ENCODE results near the gene SARS1.
A peak's percentile ranks its signal among the peaks of the same experiment; 100 is the strongest.
"Not testable (repeated sequence)": the region's sequence is repeated elsewhere in the genome, so short reads cannot be mapped to it uniquely, and the experiment has no call there.

Gene SARS1

GRCh38 chr1:109206339-109206738 lies 7.4 kb upstream of the SARS1 start:
- TF ChIP-seq Cebpa-rat (IDR thresholded peaks at IDR 0.05), result no peak
- no peak overlapping the region for H3K4me2 ChIP-seq

GRCh38 chr1:109207467-109208103 lies 6.1 kb upstream of the SARS1 start:
- H3K9me3 ChIP-seq, result no peaks in the 10 kb centered on the region
- H3K27me3 ChIP-seq, result no peaks in the 10 kb centered on the region
- H3K9ac ChIP-seq, result no peak overlapping the region
- no peaks in the 10 kb centered on the region for H4K20me1 ChIP-seq
- peaks cover 44% of the 10 kb centered on the region for H3K4me1 ChIP-seq
- H3K36me3 ChIP-seq, result no peaks in the 10 kb centered on the region
- no peak overlapping the region for H3K27ac ChIP-seq
- no peak for TF ChIP-seq Cebpa-rat (IDR thresholded peaks at IDR 0.05)
- H3K4me2 ChIP-seq, result peak overlapping the region; percentile 67
- no peak overlapping the region for H3K4me3 ChIP-seq

More at GRCh38 chr1:109206339-109206738, 7.4 kb upstream of the SARS1 start:
- Histone ChIP-seq H3K9ac (no peak overlapping the region), H3K4me3 (no peak overlapping the region), H3K27ac (no peak overlapping the region), H4K20me1 (no peaks in the 10 kb centered on the region), H3K36me3 (no peaks in the 10 kb centered on the region), H3K4me1 (peaks cover 44% of the 10 kb centered on the region), H3K27me3 (no peaks in the 10 kb centered on the region), H3K9me3 (no peaks in the 10 kb centered on the region)

GRCh38 chr1:109208394-109208793 lies 5.3 kb upstream of the SARS1 start:
- no peak overlapping the region for H3K27ac ChIP-seq
- H4K20me1 ChIP-seq, result no peaks in the 10 kb centered on the region
- H3K9ac ChIP-seq, result no peak overlapping the region
- H3K4me1 ChIP-seq, result peaks cover 48% of the 10 kb centered on the region
- no peaks in the 10 kb centered on the region for H3K36me3 ChIP-seq
- no peak for TF ChIP-seq Cebpa-rat (IDR thresholded peaks at IDR 0.05)
- no peaks in the 10 kb centered on the region for H3K27me3 ChIP-seq
- no peaks in the 10 kb centered on the region for H3K9me3 ChIP-seq
- H3K4me2 ChIP-seq, result peak overlapping the region; percentile 67
- H3K4me3 ChIP-seq, result no peak overlapping the region

GRCh38 chr1:109208836-109209463 lies 4.8 kb upstream of the SARS1 start:
- Histone ChIP-seq H3K27ac (no peak overlapping the region), H3K9ac (no peak overlapping the region), H3K4me3 (no peak overlapping the region)

GRCh38 chr1:109210058-109210457 lies 3.7 kb upstream of the SARS1 start:
- H3K4me2 ChIP-seq, result peak overlapping the region; percentile 27; the same call in 1 of the 2 replicates
- H3K4me1 ChIP-seq, result peaks cover 53% of the 10 kb centered on the region
- H3K36me3 ChIP-seq, result no peaks in the 10 kb centered on the region
- H3K27ac ChIP-seq, result no peak overlapping the region
- no peak overlapping the region for H3K9ac ChIP-seq
- H4K20me1 ChIP-seq, result peaks cover 12% of the 10 kb centered on the region
- no peaks in the 10 kb centered on the region for H3K27me3 ChIP-seq
- TF ChIP-seq Cebpa-rat (IDR thresholded peaks at IDR 0.05), result no peak
- no peak overlapping the region for H3K4me3 ChIP-seq
- H3K9me3 ChIP-seq, result no peaks in the 10 kb centered on the region

More at GRCh38 chr1:109208836-109209463, 4.8 kb upstream of the SARS1 start:
- no peaks in the 10 kb centered on the region for H3K27me3 ChIP-seq
- peaks cover 50% of the 10 kb centered on the region for H3K4me1 ChIP-seq
- H3K36me3 ChIP-seq, result no peaks in the 10 kb centered on the region
- TF ChIP-seq Cebpa-rat (IDR thresholded peaks at IDR 0.05), result no peak
- peaks cover under 1% of the 10 kb centered on the region; the same call in 1 of the 2 replicates for H4K20me1 ChIP-seq
- peak overlapping the region; percentile 67 for H3K4me2 ChIP-seq
- no peaks in the 10 kb centered on the region for H3K9me3 ChIP-seq

GRCh38 chr1:109213345-109213823 lies 334 bp upstream of the SARS1 start:
- no peaks in the 10 kb centered on the region; the same call in 1 of the 2 replicates for H3K9me3 ChIP-seq
- peaks cover 52% of the 10 kb centered on the region for H3K4me1 ChIP-seq
- peak overlapping the region; percentile 78 for H3K4me2 ChIP-seq
- H3K27me3 ChIP-seq, result no peaks in the 10 kb centered on the region
- no peak for TF ChIP-seq Cebpa-rat (IDR thresholded peaks at IDR 0.05)
- peak overlapping the region; percentile 88; the same call in 1 of the 2 replicates for H3K9ac ChIP-seq
- peaks cover 45% of the 10 kb centered on the region for H4K20me1 ChIP-seq
- H3K27ac ChIP-seq, result 0 out of 2 replicates have a peak overlapping the region, but pooled peaks have one; percentile 14
- peaks cover 22% of the 10 kb centered on the region for H3K36me3 ChIP-seq
- peak overlapping the region; percentile 92 for H3K4me3 ChIP-seq

GRCh38 chr1:109214695-109215623 lies 1.2 kb downstream of the SARS1 start:
- Histone ChIP-seq H3K27ac (peak overlapping the region; percentile 79), H3K4me1 (peaks cover 36% of the 10 kb centered on the region), H3K36me3 (peaks cover 35% of the 10 kb centered on the region), H3K4me3 (peak overlapping the region; percentile 92), H3K27me3 (no peaks in the 10 kb centered on the region), H3K4me2 (peak overlapping the region; percentile 78), H3K9ac (peak overlapping the region; percentile 88), H4K20me1 (peaks cover 61% of the 10 kb centered on the region), H3K9me3 (no peaks in the 10 kb centered on the region; the same call in 1 of the 2 replicates)
- TF ChIP-seq Cebpa-rat (IDR thresholded peaks at IDR 0.05), result peak; percentile 80

GRCh38 chr1:109216662-109217061 lies 2.9 kb downstream of the SARS1 start:
- Histone ChIP-seq H3K9ac (no peak overlapping the region), H3K27ac (no peak overlapping the region), H3K4me1 (peaks cover 27% of the 10 kb centered on the region), H4K20me1 (peaks cover 78% of the 10 kb centered on the region), H3K4me2 (peak overlapping the region; percentile 78), H3K4me3 (no peak overlapping the region), H3K27me3 (no peaks in the 10 kb centered on the region), H3K36me3 (peaks cover 44% of the 10 kb centered on the region), H3K9me3 (no peaks in the 10 kb centered on the region; the same call in 1 of the 2 replicates)
- TF ChIP-seq Cebpa-rat (IDR thresholded peaks at IDR 0.05), result no peak

GRCh38 chr1:109218516-109218915 lies 4.8 kb downstream of the SARS1 start:
- H3K27ac ChIP-seq, result no peak overlapping the region

GRCh38 chr1:109221201-109221600 lies 7.5 kb downstream of the SARS1 start:
- not testable (repeated sequence) for H3K27me3 ChIP-seq, H3K4me3 ChIP-seq, H3K27ac ChIP-seq, H3K9me3 ChIP-seq, H3K9ac ChIP-seq, H3K4me1 ChIP-seq, H3K4me2 ChIP-seq
- Histone ChIP-seq H4K20me1 (peaks cover 99% of the 10 kb centered on the region), H3K36me3 (peaks cover 84% of the 10 kb centered on the region)

More at GRCh38 chr1:109218516-109218915, 4.8 kb downstream of the SARS1 start:
- no peak for TF ChIP-seq Cebpa-rat (IDR thresholded peaks at IDR 0.05)
- Histone ChIP-seq H4K20me1 (peaks cover 96% of the 10 kb centered on the region), H3K4me2 (no peak overlapping the region), H3K27me3 (no peaks in the 10 kb centered on the region), H3K4me3 (no peak overlapping the region), H3K9me3 (no peaks in the 10 kb centered on the region; the same call in 1 of the 2 replicates), H3K36me3 (peaks cover 61% of the 10 kb centered on the region), H3K4me1 (peaks cover 22% of the 10 kb centered on the region), H3K9ac (no peak overlapping the region)

Data from BLaER1 (cell line).